ENCODE results near the gene KIF6.
"Not testable (repeated sequence)": the region's sequence is repeated elsewhere in the genome, so short reads cannot be mapped to it uniquely, and the experiment has no call there.

KIF6 gene

GRCh38 chr6:39494998-39495397, 230.2 kb downstream of the KIF6 start:
- no peak for DNase-seq

GRCh38 chr6:39493777-39494176, 231.4 kb downstream of the KIF6 start:
- no peak for DNase-seq

GRCh38 chr6:39493174-39493573, 232.0 kb downstream of the KIF6 start:
- no peak for DNase-seq

GRCh38 chr6:39490108-39490507, 235.1 kb downstream of the KIF6 start:
- no peak for DNase-seq

GRCh38 chr6:39488255-39488879, 236.8 kb downstream of the KIF6 start:
- DNase-seq: no peak

GRCh38 chr6:39484276-39484675, 240.9 kb downstream of the KIF6 start:
- no peak for DNase-seq

GRCh38 chr6:39479819-39480218, 245.4 kb downstream of the KIF6 start:
- DNase-seq: not testable (repeated sequence)

GRCh38 chr6:39476670-39477069, 248.5 kb downstream of the KIF6 start:
- no peak for DNase-seq

GRCh38 chr6:39476151-39476550, 249.1 kb downstream of the KIF6 start:
- DNase-seq: no peak

- DNase-seq: no peak
Observed at GRCh38 chr6:39471954-39472659, 253.1 kb downstream of the KIF6 start.

- no peak for DNase-seq
Observed at GRCh38 chr6:39470506-39470905, 254.7 kb downstream of the KIF6 start.

- DNase-seq: no peak
Observed at GRCh38 chr6:39468385-39468784, 256.8 kb downstream of the KIF6 start.

GRCh38 chr6:39466631-39467030, 258.6 kb downstream of the KIF6 start:
- no peak for DNase-seq

- DNase-seq: no peak
Observed at GRCh38 chr6:39465539-39465938, 259.7 kb downstream of the KIF6 start.

GRCh38 chr6:39464067-39464466, 261.1 kb downstream of the KIF6 start:
- no peak for DNase-seq

GRCh38 chr6:39453956-39454524, 271.2 kb downstream of the KIF6 start:
- no peak for DNase-seq

- DNase-seq: no peak
Observed at GRCh38 chr6:39453241-39453640, 272.0 kb downstream of the KIF6 start.

- no peak for DNase-seq
Observed at GRCh38 chr6:39452306-39453145, 272.7 kb downstream of the KIF6 start.

GRCh38 chr6:39451831-39452230, 273.4 kb downstream of the KIF6 start:
- no peak for DNase-seq

GRCh38 chr6:39449022-39449421, 276.2 kb downstream of the KIF6 start:
- no peak for DNase-seq

GRCh38 chr6:39446909-39447308, 278.3 kb downstream of the KIF6 start:
- DNase-seq: no peak

GRCh38 chr6:39445667-39446066, 279.5 kb downstream of the KIF6 start:
- DNase-seq: no peak

GRCh38 chr6:39444479-39445019, 280.7 kb downstream of the KIF6 start:
- DNase-seq: no peak
